Thyroid gland (tissue), 4 donors: ENCODE measurements around the gene ARFGEF3.

Source experiments
- POLR2A ChIP-seq, 2 donors: fragments of 450-650 bp; IDR thresholded peaks; one replicate each; pipeline ENCODE4 v1.6.1; 2017; ENCODE audit warnings: antibody characterized with exemption in 2 of 2, mild to moderate bottlenecking in 2 of 2, moderate library complexity in 1 of 2
- TF ChIP-seq, protein P1 (sequence below), 6 experiments: fragments of 200-600 bp in 3 of 6; fragments of 450-650 bp in 3 of 6; sonication (generic) in 3 of 6; IDR thresholded peaks; one replicate each; pipeline ENCODE4 v1.5.1; 2016 to 2019; ENCODE audit warnings: antibody characterized with exemption in 6 of 6, mild to moderate bottlenecking in 2 of 6, inconsistent platforms in 1 of 6, moderate library complexity in 1 of 6

DNA sequence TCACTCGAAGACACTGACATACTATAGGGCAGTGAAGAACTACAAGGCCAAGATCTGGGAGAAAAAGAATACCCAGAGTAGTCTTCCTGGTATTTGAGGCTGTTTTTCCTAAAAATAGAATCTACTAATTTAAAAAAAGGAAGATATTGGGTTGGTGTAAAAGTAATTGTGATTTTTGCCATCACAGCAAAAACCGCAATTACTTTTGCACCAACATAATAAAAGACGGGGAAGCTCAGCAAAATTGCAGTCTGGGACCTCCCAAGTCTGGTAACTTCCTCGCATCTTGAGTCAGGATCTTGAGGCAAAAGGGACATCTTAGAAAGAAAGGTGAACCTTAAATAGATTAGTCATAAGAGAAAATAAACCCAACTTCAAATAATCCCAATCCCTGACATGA is 138.7 kb downstream of the ARFGEF3 start:
- TF ChIP-seq, protein P1, sequence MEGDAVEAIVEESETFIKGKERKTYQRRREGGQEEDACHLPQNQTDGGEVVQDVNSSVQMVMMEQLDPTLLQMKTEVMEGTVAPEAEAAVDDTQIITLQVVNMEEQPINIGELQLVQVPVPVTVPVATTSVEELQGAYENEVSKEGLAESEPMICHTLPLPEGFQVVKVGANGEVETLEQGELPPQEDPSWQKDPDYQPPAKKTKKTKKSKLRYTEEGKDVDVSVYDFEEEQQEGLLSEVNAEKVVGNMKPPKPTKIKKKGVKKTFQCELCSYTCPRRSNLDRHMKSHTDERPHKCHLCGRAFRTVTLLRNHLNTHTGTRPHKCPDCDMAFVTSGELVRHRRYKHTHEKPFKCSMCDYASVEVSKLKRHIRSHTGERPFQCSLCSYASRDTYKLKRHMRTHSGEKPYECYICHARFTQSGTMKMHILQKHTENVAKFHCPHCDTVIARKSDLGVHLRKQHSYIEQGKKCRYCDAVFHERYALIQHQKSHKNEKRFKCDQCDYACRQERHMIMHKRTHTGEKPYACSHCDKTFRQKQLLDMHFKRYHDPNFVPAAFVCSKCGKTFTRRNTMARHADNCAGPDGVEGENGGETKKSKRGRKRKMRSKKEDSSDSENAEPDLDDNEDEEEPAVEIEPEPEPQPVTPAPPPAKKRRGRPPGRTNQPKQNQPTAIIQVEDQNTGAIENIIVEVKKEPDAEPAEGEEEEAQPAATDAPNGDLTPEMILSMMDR (IDR thresholded peaks at IDR 0.05), result no peak
- no peak for TF ChIP-seq POLR2A (IDR thresholded peaks at IDR 0.05)
